Smooth muscle cell (in vitro differentiated cells): ENCODE data around the gene NABP2. TPM values are rescaled to one million over a fixed set of nuclear protein-coding genes. Genes with fewer than 3 reads are reported as not detected.
A peak's percentile ranks its signal among the peaks of the same experiment; 100 is the strongest.

Experiments used
- DNase-seq: peaks from one replicate; lab custom pipeline; 2025; ENCODE audit not compliant: unreplicated experiment; lab: John Stamatoyannopoulos, UW
- H2AFZ ChIP-seq: fragments of 200-600 bp; sonication (generic); 2 replicates; pipeline ENCODE4 v1.6.0; 2016; ENCODE audit warnings: antibody characterized with exemption, low read depth, mild to moderate bottlenecking
- H3F3A ChIP-seq: fragments of 200-600 bp; sonication (generic); 2 replicates; pipeline ENCODE4 v1.6.0; 2017; ENCODE audit warnings: antibody characterized with exemption, low read depth
- H3K27ac ChIP-seq: fragments of 200-600 bp; sonication (generic); 2 replicates; pipeline ENCODE4 v1.5.1; 2016; ENCODE audit warnings: low read depth, mild to moderate bottlenecking
- H3K27me3 ChIP-seq: fragments of 200-600 bp; sonication (generic); 2 replicates; pipeline ENCODE4 v1.6.1; 2016; ENCODE audit warnings: low read depth, mild to moderate bottlenecking
- H3K36me3 ChIP-seq: fragments of 200-600 bp; sonication (generic); 2 replicates; pipeline ENCODE4 v1.5.1; 2016; ENCODE audit warnings: low read depth
- H3K4me1 ChIP-seq: fragments of 200-600 bp; sonication (generic); 2 replicates; pipeline ENCODE4 v1.5.1; 2016; ENCODE audit warnings: low read depth
- H3K4me2 ChIP-seq: fragments of 200-600 bp; sonication (generic); 2 replicates; pipeline ENCODE4 v1.6.0; 2016; ENCODE audit warnings: mild to moderate bottlenecking
- H3K4me3 ChIP-seq: fragments of 200-600 bp; sonication (generic); 2 replicates; pipeline ENCODE4 v1.5.1; 2016; ENCODE audit warnings: mild to moderate bottlenecking
- H3K79me2 ChIP-seq: fragments of 200-600 bp; sonication (generic); 2 replicates; pipeline ENCODE4 v1.6.0; 2016; ENCODE audit warnings: low read depth, mild to moderate bottlenecking
- H3K9ac ChIP-seq: fragments of 200-600 bp; sonication (generic); 2 replicates; pipeline ENCODE4 v1.6.0; 2016; ENCODE audit warnings: low read depth
- H3K9me3 ChIP-seq: fragments of 200-600 bp; sonication (generic); replicated peaks from 2 replicates; pipeline ENCODE4 v1.5.1; 2016; ENCODE audit warnings: low read depth
- H4K20me1 ChIP-seq: fragments of 200-600 bp; sonication (generic); 2 replicates; pipeline ENCODE4 v1.6.0; 2016; ENCODE audit warnings: low read depth
- WGBS: methylation state at CpG from one replicate; pipeline ENCODE4 v1.1.7; 2016; ENCODE audit warnings: low lambda C conversion rate; 5-methylcytosine and 5-hydroxymethylcytosine counted together
- polyA plus RNA-seq: library from polyadenylated mRNA; unstranded; fragments of >200 nt; fragmentation: Nextera tagmentation; extraction: Ambion mirVana; gene quantifications from 2 replicates; pipeline ENCODE4 v1.2.1, GENCODE V29; 2016
- total RNA-seq: library from RNA; depleted of rRNA; stranded (reverse); fragments of >200 nt; gene quantifications from 2 replicates; pipeline ENCODE4 v1.2.3, GENCODE V29; 2014
- TF ChIP-seq, protein P1 (sequence below): fragments of 200-600 bp; sonication (generic); IDR thresholded peaks from 2 replicates; pipeline ENCODE4 v1.5.1; 2017; ENCODE audit warnings: borderline replicate concordance, mild to moderate bottlenecking, antibody characterized with exemption; ENCODE audit not compliant: insufficient read depth, poor library complexity, severe bottlenecking

The NABP2 gene
- total and polyA plus RNA-seq, 2 experiments from 2014 or later: 14.2 to 33.8 TPM

DNA sequence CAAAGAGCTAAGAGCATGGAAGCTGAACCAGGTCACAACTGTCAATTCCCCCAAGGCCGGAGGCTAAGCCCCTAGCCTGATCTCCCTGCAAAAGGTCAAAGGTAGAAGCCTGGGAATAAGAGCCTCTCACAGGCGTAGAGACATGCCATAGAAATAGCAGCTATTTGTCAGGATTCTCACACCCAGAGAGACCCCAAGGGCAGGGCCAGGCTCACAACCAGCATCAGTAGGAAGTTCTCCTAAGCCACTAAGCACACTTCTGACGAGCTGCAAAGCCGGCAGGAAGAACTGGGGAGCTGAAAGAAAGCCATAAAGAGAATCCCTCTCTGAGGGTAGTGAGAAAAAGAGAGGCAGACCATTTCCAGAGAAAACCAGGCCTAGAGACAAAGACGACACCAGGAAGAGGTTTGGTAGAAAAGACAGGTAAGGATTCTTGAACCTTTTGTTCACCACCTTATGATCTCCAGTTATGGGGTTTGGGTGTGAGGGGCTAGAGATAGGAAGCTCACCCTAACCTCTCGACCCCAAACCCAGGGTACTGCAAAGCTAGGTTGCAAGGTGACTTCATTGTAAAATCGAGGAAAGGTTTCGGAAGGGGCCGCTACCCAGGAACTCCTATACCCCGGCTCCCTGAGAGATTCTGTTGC is 35.9 kb upstream of the NABP2 start:
- TF ChIP-seq, protein P1, sequence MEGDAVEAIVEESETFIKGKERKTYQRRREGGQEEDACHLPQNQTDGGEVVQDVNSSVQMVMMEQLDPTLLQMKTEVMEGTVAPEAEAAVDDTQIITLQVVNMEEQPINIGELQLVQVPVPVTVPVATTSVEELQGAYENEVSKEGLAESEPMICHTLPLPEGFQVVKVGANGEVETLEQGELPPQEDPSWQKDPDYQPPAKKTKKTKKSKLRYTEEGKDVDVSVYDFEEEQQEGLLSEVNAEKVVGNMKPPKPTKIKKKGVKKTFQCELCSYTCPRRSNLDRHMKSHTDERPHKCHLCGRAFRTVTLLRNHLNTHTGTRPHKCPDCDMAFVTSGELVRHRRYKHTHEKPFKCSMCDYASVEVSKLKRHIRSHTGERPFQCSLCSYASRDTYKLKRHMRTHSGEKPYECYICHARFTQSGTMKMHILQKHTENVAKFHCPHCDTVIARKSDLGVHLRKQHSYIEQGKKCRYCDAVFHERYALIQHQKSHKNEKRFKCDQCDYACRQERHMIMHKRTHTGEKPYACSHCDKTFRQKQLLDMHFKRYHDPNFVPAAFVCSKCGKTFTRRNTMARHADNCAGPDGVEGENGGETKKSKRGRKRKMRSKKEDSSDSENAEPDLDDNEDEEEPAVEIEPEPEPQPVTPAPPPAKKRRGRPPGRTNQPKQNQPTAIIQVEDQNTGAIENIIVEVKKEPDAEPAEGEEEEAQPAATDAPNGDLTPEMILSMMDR: no peak
- Histone ChIP-seq H3K4me2 (peak overlapping the region; percentile 97), H3K27me3 (no peaks in the 10 kb centered on the region), H3K27ac (no peak overlapping the region), H3K4me3 (peak overlapping the region; percentile 92), H3K9me3 (no peaks in the 10 kb centered on the region), H3K4me1 (peaks cover 7% of the 10 kb centered on the region), H4K20me1 (peaks cover 20% of the 10 kb centered on the region), H2AFZ (no peak overlapping the region), H3K79me2 (peaks cover 31% of the 10 kb centered on the region), H3K36me3 (peaks cover 16% of the 10 kb centered on the region), H3F3A (peaks cover 3% of the 10 kb centered on the region), H3K9ac (peak overlapping the region; percentile 82)
- WGBS: 10% methylated on average over 10 of the region's 10 CpGs
- no peak for DNase-seq

GRCh38 chr12:56188778-56189098 is 35.4 kb upstream of the NABP2 start:
- Histone ChIP-seq H4K20me1 (peaks cover 20% of the 10 kb centered on the region), H3K9ac (peak overlapping the region; percentile 82), H3F3A (peaks cover 3% of the 10 kb centered on the region), H3K9me3 (no peaks in the 10 kb centered on the region), H3K4me2 (peak overlapping the region; percentile 97), H3K36me3 (peaks cover 12% of the 10 kb centered on the region), H3K79me2 (peaks cover 31% of the 10 kb centered on the region), H3K27ac (no peak overlapping the region), H3K4me3 (peak overlapping the region; percentile 92), H2AFZ (no peak overlapping the region), H3K4me1 (peaks cover 7% of the 10 kb centered on the region), H3K27me3 (no peaks in the 10 kb centered on the region)
- 3% methylated on average over 17 of the region's 17 CpGs for WGBS
- no peak for DNase-seq
- TF ChIP-seq, protein P1: no peak

GRCh38 chr12:56189099-56189917 is 34.8 kb upstream of the NABP2 start, which contains the start of gene SMARCC2:
SMARCC2 (minus strand) TSS chr12:56189483; CDS start chr12:56189461, 22 bp downstream.
- H2AFZ ChIP-seq: peak within 1 kb of the TSS; percentile 96
- H3K27ac ChIP-seq: peak within 1 kb of the TSS; percentile 75
- WGBS: 0% methylated on average over 26 of the region's 93 CpGs
- H3K27me3 ChIP-seq: no peaks in the 10 kb centered on the region
- H3K4me1 ChIP-seq: peaks cover 7% of the 10 kb centered on the region
- peak within 1 kb of the TSS; percentile 82 for H3K9ac ChIP-seq
- H3K36me3 ChIP-seq: peaks cover 6% of the 10 kb centered on the region
- H3K79me2 ChIP-seq: peaks cover 31% of the 10 kb centered on the region
- peak; percentile 72 for DNase-seq
- H3K9me3 ChIP-seq: no peaks in the 10 kb centered on the region
- peaks cover 20% of the 10 kb centered on the region for H4K20me1 ChIP-seq
- peaks cover 3% of the 10 kb centered on the region for H3F3A ChIP-seq
- H3K4me2 ChIP-seq: peak within 1 kb of the TSS; percentile 97
- peak within 1 kb of the TSS; percentile 92 for H3K4me3 ChIP-seq
- TF ChIP-seq, protein P1: peak; percentile 78
